Measurements from ENCODE around the gene TSPAN5. TPM values are rescaled to one million over a fixed set of nuclear protein-coding genes. Genes with fewer than 3 reads are reported as not detected.
"Not testable (repeated sequence)": the region's sequence is repeated elsewhere in the genome, so short reads cannot be mapped to it uniquely, and the experiment has no call there.

The TSPAN5 gene
- total and polyA plus RNA-seq, 8 donors: 1.6 to 90.2 (median 8.5) TPM

- peaks cover 0 to 24% (median 10%) of the 10 kb centered on the region in 4 donors for H3K4me1 ChIP-seq
- WGBS, 5 donors: 26 to 44% (median 39%) methylated on average over 3 of the region's 3 CpGs
- H3K4me3 ChIP-seq: no peak overlapping the region
- H3K36me3 ChIP-seq: peaks cover 0 to 21% (median 1%) of the 10 kb centered on the region in 4 donors
- H3K9me3 ChIP-seq: no peaks in the 10 kb centered on the region
- no peak overlapping the region for H3K27ac ChIP-seq
- intact Hi-C loops (cut with DNase I; ENCODE audit: low total_unique reads): no loop called here
- H3K27me3 ChIP-seq: no peaks in the 10 kb centered on the region
- TF ChIP-seq POLR2A (IDR thresholded peaks at IDR 0.05): no peak
- TF ChIP-seq EP300 (IDR thresholded peaks at IDR 0.05): no peak
- no peak for TF ChIP-seq CTCF (IDR thresholded peaks at IDR 0.05)
- no peak for TF ChIP-seq POLR2AphosphoS5 (IDR thresholded peaks at IDR 0.05)
- DNase-seq: peak in 1 of 2 donors; percentile 22
Observed at GRCh38 chr4:98481167-98481566, 177.2 kb downstream of the TSPAN5 start.

GRCh38 chr4:98480535-98480934, 177.9 kb downstream of the TSPAN5 start:
- 74 to 89% (median 85%) methylated on average over 5 of the region's 5 CpGs for WGBS, 5 donors
- intact Hi-C loops (cut with DNase I; ENCODE audit: low total_unique reads): no loop called here
- TF ChIP-seq POLR2AphosphoS5 (IDR thresholded peaks at IDR 0.05) (no peak), CTCF (IDR thresholded peaks at IDR 0.05) (no peak), POLR2A (IDR thresholded peaks at IDR 0.05) (no peak), EP300 (IDR thresholded peaks at IDR 0.05) (no peak)
- H3K36me3 ChIP-seq: peaks cover 0 to 27% (median 3%) of the 10 kb centered on the region in 4 donors
- DNase-seq: no peak
- no peaks in the 10 kb centered on the region for H3K27me3 ChIP-seq
- no peaks in the 10 kb centered on the region for H3K9me3 ChIP-seq
- no peak overlapping the region for H3K27ac ChIP-seq
- H3K4me3 ChIP-seq: no peak overlapping the region
- peaks cover 0 to 24% (median 10%) of the 10 kb centered on the region in 4 donors for H3K4me1 ChIP-seq

- H3K9me3 ChIP-seq; H3K27me3 ChIP-seq; H3K4me3 ChIP-seq; intact Hi-C loops (cut with DNase I; ENCODE audit: low total_unique reads): not testable (repeated sequence)
- WGBS, 5 donors: 23 to 46% (median 28%) methylated on average over 2 of the region's 2 CpGs
- H3K4me1 ChIP-seq: peaks cover 0 to 24% (median 10%) of the 10 kb centered on the region in 4 donors
- peaks cover 0 to 30% (median 3%) of the 10 kb centered on the region in 4 donors for H3K36me3 ChIP-seq
- TF ChIP-seq POLR2AphosphoS5 (IDR thresholded peaks at IDR 0.05): peak in 2 of 3 donors; percentile 28 to 73
- peak in 1 of 2 donors; percentile 65 for DNase-seq
- H3K27ac ChIP-seq: peak overlapping the region in 2 of 5 donors; percentile 3 to 10
Observed at GRCh38 chr4:98479590-98479989, 178.8 kb downstream of the TSPAN5 start.

GRCh38 chr4:98476891-98477290, 181.5 kb downstream of the TSPAN5 start:
- Histone ChIP-seq H3K36me3 (peaks cover 0 to 37% (median 6%) of the 10 kb centered on the region in 4 donors), H3K9me3 (no peaks in the 10 kb centered on the region), H3K4me1 (peaks cover 0 to 18% (median 4%) of the 10 kb centered on the region in 4 donors), H3K27ac (no peak overlapping the region), H3K4me3 (no peak overlapping the region), H3K27me3 (no peaks in the 10 kb centered on the region)
- TF ChIP-seq POLR2AphosphoS5 (IDR thresholded peaks at IDR 0.05) (no peak), CTCF (IDR thresholded peaks at IDR 0.05) (no peak), POLR2A (IDR thresholded peaks at IDR 0.05) (no peak), EP300 (IDR thresholded peaks at IDR 0.05) (no peak)
- 90 to 95% (median 92%) methylated on average over 9 of the region's 9 CpGs for WGBS, 5 donors
- no peak for DNase-seq
- intact Hi-C loops (cut with DNase I; ENCODE audit: low total_unique reads): no loop called here

GRCh38 chr4:98474408-98474844, 184.0 kb downstream of the TSPAN5 start:
- Histone ChIP-seq H3K4me3 (no peak overlapping the region), H3K27ac (no peak overlapping the region), H3K4me1 (no peaks in the 10 kb centered on the region), H3K9me3 (no peaks in the 10 kb centered on the region), H3K27me3 (no peaks in the 10 kb centered on the region), H3K36me3 (peaks cover 0 to 41% (median 8%) of the 10 kb centered on the region in 4 donors)
- no peak for DNase-seq
- TF ChIP-seq POLR2AphosphoS5 (IDR thresholded peaks at IDR 0.05) (no peak), POLR2A (IDR thresholded peaks at IDR 0.05) (no peak), CTCF (IDR thresholded peaks at IDR 0.05) (no peak), EP300 (IDR thresholded peaks at IDR 0.05) (no peak)
- intact Hi-C loops (cut with DNase I; ENCODE audit: low total_unique reads): no loop called here
- WGBS, 5 donors: 83 to 93% (median 86%) methylated on average over 3 of the region's 3 CpGs

Data from stomach (tissue), 9 donors.